ENCODE results near the gene LMF2. TPM values are rescaled to one million over a fixed set of nuclear protein-coding genes. Genes with fewer than 3 reads are reported as not detected.
"Not testable (repeated sequence)": the region's sequence is repeated elsewhere in the genome, so short reads cannot be mapped to it uniquely, and the experiment has no call there.

Gene LMF2
- total RNA-seq, 4 donors from 2014 or later = 50.8 to 54.9 (median 51.7) TPM

DNA sequence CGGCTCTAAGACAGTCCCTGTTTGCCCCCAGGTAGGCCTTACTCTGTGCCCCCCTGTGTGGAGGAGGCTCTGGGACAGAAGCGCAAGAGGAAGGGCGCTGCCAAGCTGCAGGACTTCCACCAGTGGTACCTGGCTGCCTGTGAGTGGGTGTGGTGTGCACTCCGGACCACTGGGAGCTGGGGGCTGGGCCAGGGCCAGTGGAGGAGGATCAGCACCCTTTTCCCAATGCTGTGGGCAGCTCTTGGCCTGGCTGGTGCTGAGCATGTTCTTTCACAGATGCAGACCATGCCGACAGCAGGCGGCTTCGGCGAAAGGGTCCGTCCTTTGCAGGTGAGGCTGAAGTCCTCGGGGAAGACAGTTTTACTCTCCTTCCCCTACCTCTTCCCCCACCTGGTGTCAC, 14.2 kb upstream of the LMF2 start:
- DNase-seq (ENCODE audit: low spot score) (no peak), ATAC-seq (ENCODE audit: low FRiP score) (no peak)
- TF ChIP-seq CTCF (IDR thresholded peaks at IDR 0.05) = no peak

GRCh38 chr22:50520826-50521453, 13.4 kb upstream of the LMF2 start:
- ATAC-seq (ENCODE audit: low FRiP score) = no peak
- no peak for DNase-seq (ENCODE audit: low spot score)
- TF ChIP-seq CTCF (IDR thresholded peaks at IDR 0.05) = no peak

DNA sequence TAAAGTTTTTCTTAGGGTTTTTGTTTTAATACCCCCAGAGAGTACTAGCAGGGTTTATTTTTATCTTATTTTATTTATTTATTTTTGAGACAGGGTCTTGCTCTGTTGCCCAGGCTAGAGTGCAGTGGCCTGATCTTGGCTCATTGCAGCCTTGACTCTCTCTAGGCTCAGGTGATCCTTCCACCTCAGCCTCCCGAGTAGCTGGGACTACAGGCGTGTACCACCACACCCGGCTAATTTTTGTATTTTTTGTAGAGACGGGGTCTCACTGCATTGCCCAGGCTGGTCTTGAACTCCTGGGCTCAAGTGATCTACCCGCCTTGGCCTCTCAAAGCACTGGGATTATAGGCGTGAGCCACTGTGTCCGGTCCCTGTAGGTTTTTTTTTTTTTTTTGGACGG, 12.7 kb upstream of the LMF2 start:
- ATAC-seq (ENCODE audit: low FRiP score); DNase-seq (ENCODE audit: low spot score): not testable (repeated sequence)

GRCh38 chr22:50519151-50519550, 11.6 kb upstream of the LMF2 start:
- no peak for DNase-seq (ENCODE audit: low spot score)
- no peak for ATAC-seq (ENCODE audit: low FRiP score)
- no peak for TF ChIP-seq CTCF (IDR thresholded peaks at IDR 0.05)

DNA sequence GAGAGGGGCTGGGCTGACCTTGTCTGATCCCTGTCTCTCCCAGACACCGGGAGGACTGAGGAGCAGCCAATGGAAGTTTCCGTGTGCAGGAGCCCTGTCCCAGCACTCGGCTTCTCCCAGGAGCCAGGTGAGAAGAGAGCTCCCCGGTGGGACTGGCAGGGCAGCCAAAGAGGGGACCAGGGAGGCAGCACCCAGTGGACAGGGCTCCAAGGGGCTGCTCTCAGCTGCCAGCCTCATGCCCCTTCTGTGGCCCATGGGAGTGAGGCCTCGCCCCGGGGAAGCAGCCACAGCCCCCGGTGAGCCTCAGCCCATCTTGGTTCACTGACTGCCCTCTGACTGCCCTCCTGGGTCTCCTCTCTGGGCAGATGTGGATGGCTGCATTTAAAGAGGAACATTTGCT, 11.1 kb upstream of the LMF2 start:
- DNase-seq (ENCODE audit: low spot score) = no peak
- no peak for TF ChIP-seq CTCF (IDR thresholded peaks at IDR 0.05)
- ATAC-seq (ENCODE audit: low FRiP score) = no peak

DNA sequence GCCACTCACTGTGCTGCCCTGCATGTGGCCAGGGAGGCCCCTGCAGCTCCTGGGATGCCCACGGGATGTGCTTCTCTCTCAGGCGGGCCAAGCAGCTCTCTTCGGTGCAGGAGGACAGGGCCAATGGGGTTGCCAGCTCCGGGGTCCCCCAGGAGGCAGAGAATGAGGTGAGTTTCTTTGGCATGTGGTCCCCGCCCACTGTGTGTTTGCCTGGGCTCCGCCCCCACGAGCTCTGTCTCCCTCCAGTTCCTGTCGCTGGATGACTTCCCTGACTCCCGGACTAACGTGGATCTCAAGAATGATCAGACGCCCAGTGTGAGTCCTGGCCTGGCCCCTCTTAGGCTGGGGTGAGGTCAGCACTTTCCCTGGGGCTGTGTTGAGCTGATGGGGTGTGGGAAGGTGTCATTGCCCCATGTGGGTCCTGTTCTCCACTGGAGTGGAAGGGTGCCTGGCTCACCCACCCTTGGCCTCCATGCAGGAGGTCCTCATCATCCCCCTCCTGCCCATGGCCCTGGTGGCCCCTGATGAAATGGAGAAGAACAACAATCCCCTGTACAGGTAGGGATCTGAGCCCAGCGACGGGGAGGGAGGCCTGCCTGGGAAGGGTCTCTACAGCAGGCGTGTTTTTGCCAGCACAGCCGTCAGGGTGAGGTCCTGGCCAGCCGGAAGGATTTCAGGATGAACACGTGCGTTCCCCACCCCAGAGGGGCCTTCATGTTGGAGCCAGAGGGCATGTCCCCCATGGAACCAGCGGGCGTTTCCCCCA, 10.2 kb upstream of the LMF2 start:
- TF ChIP-seq CTCF (IDR thresholded peaks at IDR 0.05) = no peak
- no peak for DNase-seq (ENCODE audit: low spot score)
- ATAC-seq (ENCODE audit: low FRiP score) = no peak

GRCh38 chr22:50516891-50517290, 9.4 kb upstream of the LMF2 start:
- ATAC-seq (ENCODE audit: low FRiP score) (no peak), DNase-seq (ENCODE audit: low spot score) (no peak)
- TF ChIP-seq CTCF (IDR thresholded peaks at IDR 0.05) = no peak

Measured in omental fat pad (tissue), 4 donors.